Measurements from ENCODE around the gene ATP9B.

GRCh38 chr18:79104137-79104536 is 34.9 kb downstream of the ATP9B start:
- TF ChIP-seq ZNF768 (tag by site-specific recombination; IDR thresholded peaks at IDR 0.05) (no peak), REPIN1 (tag by site-specific recombination; IDR thresholded peaks at IDR 0.05; ENCODE audit: low read depth) (no peak), ZNF121 (tag by site-specific recombination; IDR thresholded peaks at IDR 0.05) (no peak)
- TF ChIP-seq, protein P1, sequence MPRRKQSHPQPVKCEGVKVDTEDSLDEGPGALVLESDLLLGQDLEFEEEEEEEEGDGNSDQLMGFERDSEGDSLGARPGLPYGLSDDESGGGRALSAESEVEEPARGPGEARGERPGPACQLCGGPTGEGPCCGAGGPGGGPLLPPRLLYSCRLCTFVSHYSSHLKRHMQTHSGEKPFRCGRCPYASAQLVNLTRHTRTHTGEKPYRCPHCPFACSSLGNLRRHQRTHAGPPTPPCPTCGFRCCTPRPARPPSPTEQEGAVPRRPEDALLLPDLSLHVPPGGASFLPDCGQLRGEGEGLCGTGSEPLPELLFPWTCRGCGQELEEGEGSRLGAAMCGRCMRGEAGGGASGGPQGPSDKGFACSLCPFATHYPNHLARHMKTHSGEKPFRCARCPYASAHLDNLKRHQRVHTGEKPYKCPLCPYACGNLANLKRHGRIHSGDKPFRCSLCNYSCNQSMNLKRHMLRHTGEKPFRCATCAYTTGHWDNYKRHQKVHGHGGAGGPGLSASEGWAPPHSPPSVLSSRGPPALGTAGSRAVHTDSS (tag by site-specific recombination; IDR thresholded peaks at IDR 0.05): no peak
- TF ChIP-seq, protein P2, sequence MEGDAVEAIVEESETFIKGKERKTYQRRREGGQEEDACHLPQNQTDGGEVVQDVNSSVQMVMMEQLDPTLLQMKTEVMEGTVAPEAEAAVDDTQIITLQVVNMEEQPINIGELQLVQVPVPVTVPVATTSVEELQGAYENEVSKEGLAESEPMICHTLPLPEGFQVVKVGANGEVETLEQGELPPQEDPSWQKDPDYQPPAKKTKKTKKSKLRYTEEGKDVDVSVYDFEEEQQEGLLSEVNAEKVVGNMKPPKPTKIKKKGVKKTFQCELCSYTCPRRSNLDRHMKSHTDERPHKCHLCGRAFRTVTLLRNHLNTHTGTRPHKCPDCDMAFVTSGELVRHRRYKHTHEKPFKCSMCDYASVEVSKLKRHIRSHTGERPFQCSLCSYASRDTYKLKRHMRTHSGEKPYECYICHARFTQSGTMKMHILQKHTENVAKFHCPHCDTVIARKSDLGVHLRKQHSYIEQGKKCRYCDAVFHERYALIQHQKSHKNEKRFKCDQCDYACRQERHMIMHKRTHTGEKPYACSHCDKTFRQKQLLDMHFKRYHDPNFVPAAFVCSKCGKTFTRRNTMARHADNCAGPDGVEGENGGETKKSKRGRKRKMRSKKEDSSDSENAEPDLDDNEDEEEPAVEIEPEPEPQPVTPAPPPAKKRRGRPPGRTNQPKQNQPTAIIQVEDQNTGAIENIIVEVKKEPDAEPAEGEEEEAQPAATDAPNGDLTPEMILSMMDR (tag by site-specific recombination; IDR thresholded peaks at IDR 0.05): no peak
- TF ChIP-seq, protein P3, sequence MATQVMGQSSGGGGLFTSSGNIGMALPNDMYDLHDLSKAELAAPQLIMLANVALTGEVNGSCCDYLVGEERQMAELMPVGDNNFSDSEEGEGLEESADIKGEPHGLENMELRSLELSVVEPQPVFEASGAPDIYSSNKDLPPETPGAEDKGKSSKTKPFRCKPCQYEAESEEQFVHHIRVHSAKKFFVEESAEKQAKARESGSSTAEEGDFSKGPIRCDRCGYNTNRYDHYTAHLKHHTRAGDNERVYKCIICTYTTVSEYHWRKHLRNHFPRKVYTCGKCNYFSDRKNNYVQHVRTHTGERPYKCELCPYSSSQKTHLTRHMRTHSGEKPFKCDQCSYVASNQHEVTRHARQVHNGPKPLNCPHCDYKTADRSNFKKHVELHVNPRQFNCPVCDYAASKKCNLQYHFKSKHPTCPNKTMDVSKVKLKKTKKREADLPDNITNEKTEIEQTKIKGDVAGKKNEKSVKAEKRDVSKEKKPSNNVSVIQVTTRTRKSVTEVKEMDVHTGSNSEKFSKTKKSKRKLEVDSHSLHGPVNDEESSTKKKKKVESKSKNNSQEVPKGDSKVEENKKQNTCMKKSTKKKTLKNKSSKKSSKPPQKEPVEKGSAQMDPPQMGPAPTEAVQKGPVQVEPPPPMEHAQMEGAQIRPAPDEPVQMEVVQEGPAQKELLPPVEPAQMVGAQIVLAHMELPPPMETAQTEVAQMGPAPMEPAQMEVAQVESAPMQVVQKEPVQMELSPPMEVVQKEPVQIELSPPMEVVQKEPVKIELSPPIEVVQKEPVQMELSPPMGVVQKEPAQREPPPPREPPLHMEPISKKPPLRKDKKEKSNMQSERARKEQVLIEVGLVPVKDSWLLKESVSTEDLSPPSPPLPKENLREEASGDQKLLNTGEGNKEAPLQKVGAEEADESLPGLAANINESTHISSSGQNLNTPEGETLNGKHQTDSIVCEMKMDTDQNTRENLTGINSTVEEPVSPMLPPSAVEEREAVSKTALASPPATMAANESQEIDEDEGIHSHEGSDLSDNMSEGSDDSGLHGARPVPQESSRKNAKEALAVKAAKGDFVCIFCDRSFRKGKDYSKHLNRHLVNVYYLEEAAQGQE (tag by site-specific recombination; IDR thresholded peaks at IDR 0.05): no peak
- TF ChIP-seq, protein P4, sequence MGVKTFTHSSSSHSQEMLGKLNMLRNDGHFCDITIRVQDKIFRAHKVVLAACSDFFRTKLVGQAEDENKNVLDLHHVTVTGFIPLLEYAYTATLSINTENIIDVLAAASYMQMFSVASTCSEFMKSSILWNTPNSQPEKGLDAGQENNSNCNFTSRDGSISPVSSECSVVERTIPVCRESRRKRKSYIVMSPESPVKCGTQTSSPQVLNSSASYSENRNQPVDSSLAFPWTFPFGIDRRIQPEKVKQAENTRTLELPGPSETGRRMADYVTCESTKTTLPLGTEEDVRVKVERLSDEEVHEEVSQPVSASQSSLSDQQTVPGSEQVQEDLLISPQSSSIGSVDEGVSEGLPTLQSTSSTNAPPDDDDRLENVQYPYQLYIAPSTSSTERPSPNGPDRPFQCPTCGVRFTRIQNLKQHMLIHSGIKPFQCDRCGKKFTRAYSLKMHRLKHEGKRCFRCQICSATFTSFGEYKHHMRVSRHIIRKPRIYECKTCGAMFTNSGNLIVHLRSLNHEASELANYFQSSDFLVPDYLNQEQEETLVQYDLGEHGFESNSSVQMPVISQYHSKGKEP (tag by site-specific recombination; IDR thresholded peaks at IDR 0.05): no peak

Data from HEK293 (cell line).